VCaP (cell line): ENCODE results near the gene LRP1.

Experiments used
- H3K27ac ChIP-seq: fragments of 450-650 bp; 2 replicates; pipeline ENCODE4 v1.5.1; 2017
- TF ChIP-seq, protein P1 (sequence below): fragments of 450-650 bp; conservative IDR thresholded peaks from 2 replicates; pipeline ENCODE4 v1.5.1; 2017; ENCODE audit warnings: mild to moderate bottlenecking, moderate library complexity

Gene LRP1

DNA sequence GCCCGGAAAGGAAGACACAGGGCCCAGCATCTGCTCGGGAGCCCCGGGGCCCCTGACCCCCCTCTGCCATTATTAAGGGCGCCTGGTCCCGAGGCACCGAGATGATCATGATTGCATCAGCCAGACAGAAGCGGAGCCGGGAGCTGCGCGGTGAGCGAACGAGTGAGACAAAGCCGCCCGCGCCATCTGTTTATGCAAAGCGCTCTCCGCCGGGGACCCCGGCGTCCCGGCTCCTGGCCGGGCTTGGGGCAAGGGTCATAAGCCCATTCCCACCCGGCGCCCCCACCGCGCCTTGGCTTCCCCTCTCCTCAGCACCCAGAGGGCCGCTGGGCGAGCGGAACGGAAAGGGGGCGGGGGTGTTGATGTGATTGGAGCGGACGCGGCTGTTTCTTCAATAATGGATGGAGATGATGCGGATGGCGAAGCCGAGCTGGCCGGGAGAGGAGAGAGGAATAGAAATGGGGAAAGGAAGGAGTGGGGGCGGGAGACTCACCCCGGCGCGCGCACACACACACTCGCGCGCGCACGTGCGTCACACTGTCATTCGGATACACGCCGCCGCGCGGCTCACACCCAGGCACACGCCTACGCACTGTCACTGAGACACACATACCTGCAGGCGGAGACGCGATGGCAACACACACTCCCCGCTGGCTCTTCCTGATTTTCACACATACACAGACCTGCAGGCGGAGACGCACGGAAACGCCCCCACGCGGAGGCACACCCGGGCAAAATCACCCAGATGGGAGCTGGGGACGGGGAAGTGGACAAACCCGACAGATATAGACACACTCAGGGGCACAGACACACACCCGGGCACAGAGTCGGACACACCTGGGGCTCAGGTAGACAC is 112.0 kb downstream of the LRP1 start:
- H3K27ac ChIP-seq: peak overlapping the region; percentile 87
- TF ChIP-seq, protein P1, sequence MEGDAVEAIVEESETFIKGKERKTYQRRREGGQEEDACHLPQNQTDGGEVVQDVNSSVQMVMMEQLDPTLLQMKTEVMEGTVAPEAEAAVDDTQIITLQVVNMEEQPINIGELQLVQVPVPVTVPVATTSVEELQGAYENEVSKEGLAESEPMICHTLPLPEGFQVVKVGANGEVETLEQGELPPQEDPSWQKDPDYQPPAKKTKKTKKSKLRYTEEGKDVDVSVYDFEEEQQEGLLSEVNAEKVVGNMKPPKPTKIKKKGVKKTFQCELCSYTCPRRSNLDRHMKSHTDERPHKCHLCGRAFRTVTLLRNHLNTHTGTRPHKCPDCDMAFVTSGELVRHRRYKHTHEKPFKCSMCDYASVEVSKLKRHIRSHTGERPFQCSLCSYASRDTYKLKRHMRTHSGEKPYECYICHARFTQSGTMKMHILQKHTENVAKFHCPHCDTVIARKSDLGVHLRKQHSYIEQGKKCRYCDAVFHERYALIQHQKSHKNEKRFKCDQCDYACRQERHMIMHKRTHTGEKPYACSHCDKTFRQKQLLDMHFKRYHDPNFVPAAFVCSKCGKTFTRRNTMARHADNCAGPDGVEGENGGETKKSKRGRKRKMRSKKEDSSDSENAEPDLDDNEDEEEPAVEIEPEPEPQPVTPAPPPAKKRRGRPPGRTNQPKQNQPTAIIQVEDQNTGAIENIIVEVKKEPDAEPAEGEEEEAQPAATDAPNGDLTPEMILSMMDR: no peak; the same call in 1 of the 2 replicates

GRCh38 chr12:57240926-57241401 is 112.7 kb downstream of the LRP1 start:
- TF ChIP-seq, protein P1: 0 out of 2 replicates have a peak, but pooled peaks have one; percentile 5
- peak overlapping the region; percentile 87 for H3K27ac ChIP-seq

GRCh38 chr12:57241402-57242310 is 113.4 kb downstream of the LRP1 start:
- peak overlapping the region; percentile 87 for H3K27ac ChIP-seq
- TF ChIP-seq, protein P1: no peak

DNA sequence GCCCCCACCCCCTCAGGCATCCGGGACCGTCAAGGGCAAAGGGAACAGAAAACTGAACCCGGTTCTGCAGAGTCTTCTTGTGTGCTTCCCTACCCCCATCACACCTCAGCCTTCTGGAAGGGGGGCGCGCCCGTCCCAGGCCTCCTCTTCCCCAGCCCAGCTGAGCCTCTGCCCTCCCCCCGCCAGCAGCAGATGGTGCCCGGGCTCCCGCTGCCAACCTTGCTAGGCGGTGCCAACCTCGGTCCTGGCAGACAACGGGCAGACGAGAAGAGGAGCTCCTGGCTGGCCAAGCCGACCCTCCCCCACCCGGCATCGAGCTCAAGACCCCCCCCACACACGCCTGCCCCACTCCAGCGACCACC is 114.0 kb downstream of the LRP1 start:
- H3K27ac ChIP-seq: peak overlapping the region; percentile 69
- TF ChIP-seq, protein P1: no peak

DNA sequence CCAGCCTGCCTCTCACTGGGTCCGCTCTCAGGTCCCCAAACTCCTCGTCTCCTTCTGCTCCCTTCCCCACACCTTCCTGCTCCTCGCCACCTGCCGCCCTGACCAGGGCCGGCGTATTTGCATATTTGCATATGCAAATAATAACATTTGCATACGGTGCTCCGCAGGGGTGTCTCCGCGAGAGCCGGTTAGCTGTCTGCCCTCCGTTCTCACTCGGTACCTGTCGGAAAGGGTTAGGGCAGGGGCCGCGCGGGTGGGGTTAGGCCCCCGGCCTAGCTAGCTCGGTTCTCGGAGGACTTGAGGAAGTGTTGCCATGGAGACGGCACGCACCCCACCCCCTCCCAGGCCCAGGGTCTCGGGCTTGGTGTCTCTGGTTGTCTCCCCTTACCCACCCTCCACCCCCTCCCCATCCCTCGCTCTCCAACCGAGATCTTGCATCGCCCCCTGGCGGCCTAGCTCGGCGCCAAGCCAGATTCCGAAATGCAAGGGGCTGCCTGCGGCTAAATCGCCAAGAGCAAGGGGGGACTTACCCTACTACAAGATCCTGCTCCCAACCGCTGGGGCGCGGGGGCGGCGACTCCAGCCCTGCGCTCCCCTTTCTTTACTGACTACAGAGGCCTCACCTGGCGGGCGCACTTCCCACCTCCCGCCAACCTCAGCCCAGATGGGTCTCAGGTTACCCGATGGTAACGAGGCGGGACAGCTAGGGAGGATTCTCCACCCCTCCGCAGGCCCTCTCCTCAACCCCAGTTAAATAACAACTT is 114.6 kb downstream of the LRP1 start:
- peak overlapping the region; percentile 69 for H3K27ac ChIP-seq
- TF ChIP-seq, protein P1: peak; percentile 72

DNA sequence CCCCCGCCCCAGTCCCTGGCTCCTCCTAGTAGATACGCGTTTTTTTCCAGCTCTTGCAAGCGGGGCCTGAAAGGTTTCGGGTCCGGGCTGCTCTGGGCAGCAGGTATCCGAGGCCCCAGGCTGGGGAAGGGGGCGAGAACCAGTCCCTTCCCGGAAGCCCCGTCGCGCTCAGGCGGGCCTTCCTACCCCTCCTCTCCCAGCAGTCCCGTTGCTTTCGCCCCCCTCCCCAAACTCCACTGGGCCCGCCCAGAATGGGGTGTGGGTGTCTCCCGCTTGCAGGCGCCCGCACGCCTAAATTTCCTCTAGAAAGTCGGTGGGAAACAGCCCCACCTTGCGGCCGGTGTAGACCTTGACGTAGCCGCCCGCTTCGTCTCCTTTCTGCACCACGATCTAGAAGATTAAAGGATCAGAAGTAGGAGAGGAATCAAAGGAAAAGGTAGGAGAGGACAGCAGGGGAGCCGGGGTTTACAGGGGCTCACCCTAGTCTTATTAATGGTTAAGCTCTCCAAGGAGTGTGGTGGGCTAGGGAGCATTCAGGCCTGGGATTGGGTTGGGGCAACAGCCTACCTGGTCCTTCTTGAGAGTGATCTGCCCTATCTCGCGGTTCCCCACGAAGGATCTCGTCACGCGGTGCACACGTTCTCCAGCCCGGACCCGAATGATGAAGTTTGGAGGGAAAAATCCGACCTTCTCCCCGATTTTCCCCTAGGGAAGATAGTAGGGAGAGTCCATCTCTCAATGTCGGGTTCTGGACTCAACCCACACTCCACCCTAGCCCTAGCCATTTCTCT is 115.4 kb downstream of the LRP1 start:
- H3K27ac ChIP-seq: peak overlapping the region; percentile 69
- TF ChIP-seq, protein P1: peak; percentile 90
